Measurements from ENCODE around the gene LGSN.
"Not testable (repeated sequence)": the region's sequence is repeated elsewhere in the genome, so short reads cannot be mapped to it uniquely, and the experiment has no call there.

Gene LGSN

GRCh38 chr6:63230027-63230426 lies 89.8 kb downstream of the LGSN start:
- DNase-seq = not testable (repeated sequence)

DNA sequence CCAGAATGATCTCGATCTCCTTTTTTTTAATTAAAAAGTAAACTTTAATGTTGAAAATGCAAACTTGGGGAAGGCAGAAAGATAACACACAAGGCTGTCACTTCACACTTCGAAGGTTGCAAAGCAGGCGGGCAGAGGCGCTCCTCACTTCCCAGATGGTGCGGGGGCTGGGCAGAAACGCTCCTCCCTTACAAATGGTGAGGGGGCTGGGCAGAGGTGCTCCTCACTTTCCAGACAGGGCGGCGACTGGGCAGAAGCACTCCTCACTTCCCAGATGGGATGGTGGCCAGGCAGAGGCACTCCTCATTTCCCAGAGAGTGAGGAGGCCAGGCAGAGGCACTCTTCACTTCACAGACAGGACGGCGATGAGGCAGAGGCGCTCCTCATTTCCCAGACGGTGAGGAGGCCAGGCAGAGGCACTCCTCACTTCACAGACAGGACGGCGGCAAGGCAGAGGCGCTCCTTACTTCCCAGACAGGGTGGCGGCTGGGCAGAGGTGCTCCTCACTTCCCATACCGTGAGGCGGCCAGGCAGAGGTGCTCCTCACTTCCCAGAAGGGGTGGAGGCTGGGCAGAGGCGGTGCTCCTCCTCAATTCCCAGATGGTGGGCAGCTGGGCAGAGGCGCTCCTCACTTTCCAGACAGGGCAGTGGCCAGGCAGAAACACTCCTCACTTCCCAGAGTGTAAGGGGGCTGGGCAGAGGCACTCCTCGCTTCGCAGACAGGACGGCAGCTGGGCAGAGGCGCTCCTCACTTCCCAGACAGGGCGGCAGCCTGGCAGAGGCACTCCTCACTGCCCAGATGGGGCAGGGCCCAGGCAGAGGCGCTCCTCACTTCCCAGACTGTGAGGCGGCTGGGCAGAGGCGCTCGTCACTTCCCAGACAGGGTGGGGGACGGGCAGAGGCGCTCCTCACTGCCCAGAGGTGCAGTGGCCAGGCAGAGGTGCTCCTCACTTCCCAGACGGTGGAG lies 91.6 kb downstream of the LGSN start:
- DNase-seq = not testable (repeated sequence)

DNA sequence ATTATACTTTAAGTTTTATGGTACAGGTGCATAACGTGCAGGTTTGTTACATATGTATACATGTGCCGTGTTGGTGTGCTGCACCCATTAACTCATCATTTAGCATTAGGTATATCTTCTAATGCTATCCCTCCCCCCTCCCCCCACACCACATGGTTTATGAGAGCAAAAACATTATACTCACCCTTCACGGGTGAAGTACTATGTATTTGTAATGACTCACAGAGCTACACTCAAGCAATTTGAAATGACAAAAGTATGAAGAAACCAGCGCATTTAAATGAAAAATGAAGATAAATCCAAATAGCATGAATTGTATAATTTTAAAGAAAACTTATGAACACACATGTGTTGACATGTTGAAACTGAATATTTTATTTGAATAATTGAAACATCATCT lies 93.8 kb downstream of the LGSN start:
- not testable (repeated sequence) for DNase-seq
